OCI-LY3 (cell line): ENCODE measurements around the gene OSBPL2.

Source experiments
- EZH2phosphoT487 ChIP-seq: fragments of 200-600 bp; shearing (Covaris generic); IDR thresholded peaks from 2 replicates; pipeline ENCODE4 v1.6.1; 2018; ENCODE audit warnings: antibody characterized with exemption, mixed run types, low read depth
- TF ChIP-seq, protein P1 (sequence below): fragments of 200-600, 300-600 bp; sonication (generic); IDR thresholded peaks from 2 replicates; pipeline ENCODE4 v1.5.1; 2014; ENCODE audit warnings: antibody characterized with exemption, low read length, low read depth

DNA sequence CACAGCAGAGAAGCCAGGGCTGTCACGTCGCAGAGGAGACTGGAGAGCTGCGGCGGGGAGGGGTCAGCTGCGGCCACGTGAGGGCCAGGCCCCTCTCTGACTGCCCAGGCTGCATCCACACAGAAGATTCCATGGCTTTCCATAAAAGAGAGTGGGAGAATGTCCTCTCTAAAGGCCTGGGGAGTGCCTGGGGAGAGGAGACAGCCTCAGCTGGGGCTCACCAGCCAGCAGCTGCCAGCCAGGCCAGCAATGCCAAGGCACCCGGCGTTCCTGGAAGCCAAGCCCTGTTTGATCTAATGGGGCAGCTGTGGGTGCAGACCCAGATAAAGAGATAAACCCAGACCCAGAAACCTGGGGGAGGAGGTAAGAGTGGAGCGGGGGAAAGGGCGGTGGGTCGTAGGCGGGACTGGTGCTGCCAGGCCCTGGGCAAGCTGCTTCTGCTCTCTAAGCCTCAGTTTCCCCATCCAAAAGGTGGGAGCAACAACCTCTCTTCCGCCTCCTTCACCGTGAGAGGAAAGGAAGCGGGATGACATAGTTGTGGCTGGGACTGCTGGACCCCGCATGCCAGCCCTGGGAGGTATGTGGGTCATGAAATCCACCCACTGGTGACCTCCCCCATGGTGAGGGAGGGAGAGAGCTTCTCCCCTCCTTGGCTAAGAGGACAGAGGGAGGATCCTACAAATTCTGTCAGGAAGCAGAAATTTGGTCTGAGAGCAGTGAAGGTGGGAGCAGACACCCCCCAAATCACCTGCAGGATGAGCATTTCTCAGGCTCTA is 3.1 kb upstream of the OSBPL2 start:
- TF ChIP-seq, protein P1, sequence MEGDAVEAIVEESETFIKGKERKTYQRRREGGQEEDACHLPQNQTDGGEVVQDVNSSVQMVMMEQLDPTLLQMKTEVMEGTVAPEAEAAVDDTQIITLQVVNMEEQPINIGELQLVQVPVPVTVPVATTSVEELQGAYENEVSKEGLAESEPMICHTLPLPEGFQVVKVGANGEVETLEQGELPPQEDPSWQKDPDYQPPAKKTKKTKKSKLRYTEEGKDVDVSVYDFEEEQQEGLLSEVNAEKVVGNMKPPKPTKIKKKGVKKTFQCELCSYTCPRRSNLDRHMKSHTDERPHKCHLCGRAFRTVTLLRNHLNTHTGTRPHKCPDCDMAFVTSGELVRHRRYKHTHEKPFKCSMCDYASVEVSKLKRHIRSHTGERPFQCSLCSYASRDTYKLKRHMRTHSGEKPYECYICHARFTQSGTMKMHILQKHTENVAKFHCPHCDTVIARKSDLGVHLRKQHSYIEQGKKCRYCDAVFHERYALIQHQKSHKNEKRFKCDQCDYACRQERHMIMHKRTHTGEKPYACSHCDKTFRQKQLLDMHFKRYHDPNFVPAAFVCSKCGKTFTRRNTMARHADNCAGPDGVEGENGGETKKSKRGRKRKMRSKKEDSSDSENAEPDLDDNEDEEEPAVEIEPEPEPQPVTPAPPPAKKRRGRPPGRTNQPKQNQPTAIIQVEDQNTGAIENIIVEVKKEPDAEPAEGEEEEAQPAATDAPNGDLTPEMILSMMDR, result no peak
- TF ChIP-seq EZH2phosphoT487, result no peak
